H1 (cell line): Measurements from ENCODE around the gene PAXX. TPM values are rescaled to one million over a fixed set of nuclear protein-coding genes. Genes with fewer than 3 reads are reported as not detected.

ENCODE experiments used
- BACH1 ChIP-seq: IDR thresholded peaks from 2 replicates; pipeline ENCODE4 v1.6.1; 2012; ENCODE audit warnings: low read length, improper control_type of control experiment
- BRCA1 ChIP-seq: IDR thresholded peaks from 2 replicates; pipeline ENCODE4 v1.6.1; 2012; ENCODE audit warnings: low read depth, low read length, improper control_type of control experiment
- POU5F1 ChIP-seq: IDR thresholded peaks from 2 replicates; pipeline ENCODE4 v1.6.1; 2011; ENCODE audit warnings: low read depth, mild to moderate bottlenecking, low read length, moderate library complexity
- SP1 ChIP-seq: IDR thresholded peaks from 2 replicates; pipeline ENCODE4 v1.6.1; 2011; ENCODE audit warnings: low read depth, low read length
- polyA plus RNA-seq, 7 experiments: library from polyadenylated mRNA; depleted of rRNA in 3 of 7; stranded (reverse) in 5 of 7; unstranded in 2 of 7; fragments of >200 nt in 5 of 7; fragments of 200-250 nt in 2 of 7; gene quantifications; 1 replicate in 5 of 7; 2 replicates in 1 of 7; 4 replicates in 1 of 7; pipeline versions ENCODE4 v1.2.1 to v1.2.3, GENCODE V29; 2011 to 2013; ENCODE audit warnings: missing spikeins in 2 of 7, mixed read lengths in 2 of 7
- total RNA-seq: library from RNA; stranded (reverse); fragmentation: NEBNext Ultra II Directional; extraction: Animal tissue kit (Norgen Biotek cat#: 25700); gene quantifications from 2 replicates; pipeline ENCODE4 v1.2.1, GENCODE V29; 2021

The PAXX gene
- total and polyA plus RNA-seq, 2 of the 8 experiments (the other 6 are each of a cell fraction or from before 2014, with no cell fraction given), result 43.4 to 45.9 TPM

DNA sequence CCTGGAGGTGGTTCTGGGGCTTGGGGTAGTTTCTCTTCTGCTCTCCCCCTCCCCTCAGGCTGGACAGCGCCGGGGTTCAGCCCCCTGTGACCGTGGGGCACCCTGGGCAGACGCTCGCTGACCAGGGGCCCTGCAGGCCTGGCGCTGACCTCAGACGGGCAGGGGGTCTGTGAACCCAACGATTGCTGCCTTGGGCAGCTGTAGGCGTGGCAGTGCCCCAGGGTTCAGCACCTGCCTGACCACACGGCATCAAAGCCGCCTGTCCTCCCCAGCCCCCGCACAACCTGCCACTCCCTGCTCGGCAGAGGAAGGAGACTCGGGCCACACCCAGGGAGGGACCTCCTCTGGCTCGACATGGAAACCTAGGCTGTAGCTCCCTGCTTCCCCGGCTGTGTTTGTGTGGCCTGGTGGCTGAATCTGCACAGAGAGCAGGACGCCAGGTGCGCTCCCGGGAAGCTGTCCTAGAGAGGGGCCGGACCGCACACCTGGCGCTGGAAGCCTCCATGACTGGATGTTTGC is 28.0 kb upstream of the PAXX start (continued):
- TF ChIP-seq BRCA1 (no peak), BACH1 (no peak), POU5F1 (no peak), SP1 (no peak)
